Nephron progenitor cell (in vitro differentiated cells): ENCODE data around the gene P3H2.

Experiments
- DNase-seq: peaks from one replicate; pipeline ENCODE4 v3.0.0; 2021
- H3K27ac Mint-ChIP-seq: 2 replicates; pipeline ENCODE4 v1.8.0; 2021; ENCODE audit warnings: mild to moderate bottlenecking, moderate library complexity, mixed read lengths
- H3K27me3 Mint-ChIP-seq: 2 replicates; pipeline ENCODE4 v1.8.0; 2021; ENCODE audit warnings: mild to moderate bottlenecking, low read depth, mixed read lengths; ENCODE audit not compliant: poor library complexity
- H3K36me3 Mint-ChIP-seq: 2 replicates; pipeline ENCODE4 v1.8.0; 2021; ENCODE audit warnings: low read depth, mixed read lengths
- H3K4me1 Mint-ChIP-seq: 2 replicates; pipeline ENCODE4 v1.8.0; 2021; ENCODE audit warnings: mixed read lengths
- H3K4me3 Mint-ChIP-seq: 2 replicates; pipeline ENCODE4 v1.8.0; 2021; ENCODE audit warnings: mild to moderate bottlenecking, moderate library complexity, mixed read lengths
- H3K9me3 Mint-ChIP-seq: 2 replicates; pipeline ENCODE4 v1.8.0; 2021; ENCODE audit warnings: mild to moderate bottlenecking, moderate library complexity, mixed read lengths
- CTCF ChIP-seq: fragments of 200-600 bp; sonication (generic); IDR thresholded peaks from 2 replicates; pipeline ENCODE4 v1.5.0; 2021; ENCODE audit warnings: antibody characterized with exemption

Gene P3H2

GRCh38 chr3:190142041-190142440, 21.3 kb upstream of the P3H2 start:
- H3K4me1 Mint-ChIP-seq, result no peaks in the 10 kb centered on the region
- peaks cover 38% of the 10 kb centered on the region for H3K36me3 Mint-ChIP-seq
- no peak for TF ChIP-seq CTCF
- no peak overlapping the region for H3K27ac Mint-ChIP-seq
- peaks cover 41% of the 10 kb centered on the region for H3K9me3 Mint-ChIP-seq
- no peak overlapping the region for H3K4me3 Mint-ChIP-seq
- no peaks in the 10 kb centered on the region for H3K27me3 Mint-ChIP-seq
- no peak for DNase-seq

- Mint-ChIP-seq H3K27me3 (no peaks in the 10 kb centered on the region), H3K27ac (no peak overlapping the region), H3K4me1 (no peaks in the 10 kb centered on the region), H3K36me3 (peaks cover 24% of the 10 kb centered on the region), H3K9me3 (peaks cover 27% of the 10 kb centered on the region), H3K4me3 (no peak overlapping the region)
- no peak for TF ChIP-seq CTCF
- no peak for DNase-seq
These were observed 18.7 kb upstream of the P3H2 start for GRCh38 chr3:190139365-190139764.

- Mint-ChIP-seq H3K9me3 (peaks cover 13% of the 10 kb centered on the region), H3K4me1 (peaks cover 46% of the 10 kb centered on the region), H3K4me3 (no peak overlapping the region), H3K27ac (peak overlapping the region; percentile 51), H3K36me3 (peaks cover 26% of the 10 kb centered on the region), H3K27me3 (peaks cover 2% of the 10 kb centered on the region)
- DNase-seq, result no peak
- no peak for TF ChIP-seq CTCF
These were observed 11.7 kb upstream of the P3H2 start for GRCh38 chr3:190132371-190132770.

- Mint-ChIP-seq H3K27me3 (peaks cover 2% of the 10 kb centered on the region), H3K4me3 (no peak overlapping the region), H3K36me3 (peaks cover 26% of the 10 kb centered on the region), H3K4me1 (peaks cover 53% of the 10 kb centered on the region), H3K9me3 (peaks cover 13% of the 10 kb centered on the region), H3K27ac (no peak overlapping the region)
- DNase-seq, result no peak
- TF ChIP-seq CTCF, result no peak
These were observed 10.6 kb upstream of the P3H2 start for GRCh38 chr3:190131329-190131728.

- H3K27me3 Mint-ChIP-seq, result peaks cover 2% of the 10 kb centered on the region
- peaks cover 13% of the 10 kb centered on the region for H3K9me3 Mint-ChIP-seq
- H3K4me3 Mint-ChIP-seq, result no peak overlapping the region
- DNase-seq, result peak; percentile 10
- H3K4me1 Mint-ChIP-seq, result peaks cover 53% of the 10 kb centered on the region
- peak overlapping the region; percentile 98 for H3K27ac Mint-ChIP-seq
- H3K36me3 Mint-ChIP-seq, result peaks cover 26% of the 10 kb centered on the region
- no peak for TF ChIP-seq CTCF
These were observed 10.0 kb upstream of the P3H2 start for GRCh38 chr3:190130696-190131095.

GRCh38 chr3:190130037-190130436, 9.3 kb upstream of the P3H2 start:
- Mint-ChIP-seq H3K9me3 (peaks cover 9% of the 10 kb centered on the region), H3K27ac (peak overlapping the region; percentile 98), H3K4me1 (peaks cover 53% of the 10 kb centered on the region), H3K36me3 (peaks cover 20% of the 10 kb centered on the region), H3K27me3 (peaks cover 2% of the 10 kb centered on the region), H3K4me3 (no peak overlapping the region)
- no peak for TF ChIP-seq CTCF
- DNase-seq, result no peak
